Neural progenitor cell (in vitro differentiated cells): ENCODE data around the gene LAPTM4A.
"Not testable (repeated sequence)": the region's sequence is repeated elsewhere in the genome, so short reads cannot be mapped to it uniquely, and the experiment has no call there.

Source experiments
- EZH2 ChIP-seq: fragments of 200-600 bp; sonication (generic); IDR thresholded peaks from 2 replicates; pipeline ENCODE4 v1.6.1; 2017; ENCODE audit warnings: antibody characterized with exemption, mild to moderate bottlenecking, moderate library complexity
- EZH2phosphoT487 ChIP-seq: fragments of 200-600 bp; sonication (generic); IDR thresholded peaks from 2 replicates; pipeline ENCODE4 v1.6.1; 2017; ENCODE audit warnings: antibody characterized with exemption
- TF ChIP-seq, protein P1 (sequence below): fragments of 200-600 bp; sonication (generic); IDR thresholded peaks from 2 replicates; pipeline ENCODE4 v1.5.1; 2017; ENCODE audit warnings: antibody characterized with exemption, mild to moderate bottlenecking

DNA sequence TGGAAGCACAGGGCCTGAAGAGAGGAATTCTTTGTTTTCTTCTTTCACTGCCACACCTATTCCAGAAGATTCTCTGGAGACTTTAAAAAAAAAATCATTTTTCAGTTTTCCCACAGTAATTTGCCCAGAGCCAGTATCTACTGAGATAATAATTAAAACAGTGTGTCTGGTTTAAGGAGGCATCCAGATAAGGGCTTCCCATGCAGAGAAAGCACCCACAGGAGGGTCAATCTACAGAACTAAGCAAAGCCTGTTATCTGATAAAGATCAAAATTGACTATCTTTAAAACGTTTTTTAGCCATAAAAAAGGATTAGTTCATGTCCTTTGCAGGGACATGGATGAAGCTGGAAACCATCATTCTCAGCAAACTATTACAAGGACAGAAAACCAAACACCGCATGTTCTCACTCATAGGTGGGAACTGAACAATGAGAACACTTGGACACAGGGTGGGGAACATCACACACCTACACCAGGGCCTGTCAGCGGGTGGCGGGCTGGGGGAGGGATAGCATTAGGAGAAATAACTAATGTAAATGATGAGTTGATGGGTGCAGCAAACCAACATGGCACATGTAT is 5.6 kb downstream of the LAPTM4A start:
- TF ChIP-seq, protein P1, sequence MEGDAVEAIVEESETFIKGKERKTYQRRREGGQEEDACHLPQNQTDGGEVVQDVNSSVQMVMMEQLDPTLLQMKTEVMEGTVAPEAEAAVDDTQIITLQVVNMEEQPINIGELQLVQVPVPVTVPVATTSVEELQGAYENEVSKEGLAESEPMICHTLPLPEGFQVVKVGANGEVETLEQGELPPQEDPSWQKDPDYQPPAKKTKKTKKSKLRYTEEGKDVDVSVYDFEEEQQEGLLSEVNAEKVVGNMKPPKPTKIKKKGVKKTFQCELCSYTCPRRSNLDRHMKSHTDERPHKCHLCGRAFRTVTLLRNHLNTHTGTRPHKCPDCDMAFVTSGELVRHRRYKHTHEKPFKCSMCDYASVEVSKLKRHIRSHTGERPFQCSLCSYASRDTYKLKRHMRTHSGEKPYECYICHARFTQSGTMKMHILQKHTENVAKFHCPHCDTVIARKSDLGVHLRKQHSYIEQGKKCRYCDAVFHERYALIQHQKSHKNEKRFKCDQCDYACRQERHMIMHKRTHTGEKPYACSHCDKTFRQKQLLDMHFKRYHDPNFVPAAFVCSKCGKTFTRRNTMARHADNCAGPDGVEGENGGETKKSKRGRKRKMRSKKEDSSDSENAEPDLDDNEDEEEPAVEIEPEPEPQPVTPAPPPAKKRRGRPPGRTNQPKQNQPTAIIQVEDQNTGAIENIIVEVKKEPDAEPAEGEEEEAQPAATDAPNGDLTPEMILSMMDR = not testable (repeated sequence)
- not testable (repeated sequence) for TF ChIP-seq EZH2, EZH2phosphoT487
